ENCODE measurements around the gene BLM. TPM values are rescaled to one million over a fixed set of nuclear protein-coding genes. Genes with fewer than 3 reads are reported as not detected.

Gene BLM
- total RNA-seq, 1 donor from 2014 or later = 3.7 TPM

GRCh38 chr15:90839187-90840071 is 122.3 kb downstream of the BLM start:
- Histone ChIP-seq H3K27ac (ENCODE audit: low read depth, low read length) (no peak overlapping the region), H4K20me1 (ENCODE audit: insufficient read depth, low read length) (no peaks in the 10 kb centered on the region), H3K27me3 (ENCODE audit: insufficient read depth, low read length) (no peaks in the 10 kb centered on the region), H3K4me2 (ENCODE audit: low read length) (no peak overlapping the region), H3K4me3 (ENCODE audit: insufficient read depth, low read depth, low read length) (no peak overlapping the region), H3K79me2 (ENCODE audit: insufficient read depth, low read length) (no peaks in the 10 kb centered on the region), H3K9me3 (ENCODE audit: insufficient read depth, low read depth, low read length) (no peaks in the 10 kb centered on the region), H3K36me3 (ENCODE audit: insufficient read depth, low read length) (no peaks in the 10 kb centered on the region), H3K4me1 (ENCODE audit: insufficient read depth, low read length) (peaks cover 9% of the 10 kb centered on the region), H2AFZ (ENCODE audit: low read depth, low read length) (no peak overlapping the region), H3K9ac (ENCODE audit: low read length) (no peak overlapping the region)
- no peak overlapping the region for H3K4me3 Mint-ChIP-seq (ENCODE audit: unreplicated experiment)
- H3K27me3 Mint-ChIP-seq (ENCODE audit: low read depth, unreplicated experiment) = peaks cover 5% of the 10 kb centered on the region
- no peaks in the 10 kb centered on the region for H3K36me3 Mint-ChIP-seq (ENCODE audit: low read depth, unreplicated experiment)
- H3K9me3 Mint-ChIP-seq (ENCODE audit: unreplicated experiment) = no peaks in the 10 kb centered on the region
- DNase-seq (ENCODE audit: low read depth) (peak; percentile 64), FAIRE-seq (no peak)
- TF ChIP-seq, protein P1, sequence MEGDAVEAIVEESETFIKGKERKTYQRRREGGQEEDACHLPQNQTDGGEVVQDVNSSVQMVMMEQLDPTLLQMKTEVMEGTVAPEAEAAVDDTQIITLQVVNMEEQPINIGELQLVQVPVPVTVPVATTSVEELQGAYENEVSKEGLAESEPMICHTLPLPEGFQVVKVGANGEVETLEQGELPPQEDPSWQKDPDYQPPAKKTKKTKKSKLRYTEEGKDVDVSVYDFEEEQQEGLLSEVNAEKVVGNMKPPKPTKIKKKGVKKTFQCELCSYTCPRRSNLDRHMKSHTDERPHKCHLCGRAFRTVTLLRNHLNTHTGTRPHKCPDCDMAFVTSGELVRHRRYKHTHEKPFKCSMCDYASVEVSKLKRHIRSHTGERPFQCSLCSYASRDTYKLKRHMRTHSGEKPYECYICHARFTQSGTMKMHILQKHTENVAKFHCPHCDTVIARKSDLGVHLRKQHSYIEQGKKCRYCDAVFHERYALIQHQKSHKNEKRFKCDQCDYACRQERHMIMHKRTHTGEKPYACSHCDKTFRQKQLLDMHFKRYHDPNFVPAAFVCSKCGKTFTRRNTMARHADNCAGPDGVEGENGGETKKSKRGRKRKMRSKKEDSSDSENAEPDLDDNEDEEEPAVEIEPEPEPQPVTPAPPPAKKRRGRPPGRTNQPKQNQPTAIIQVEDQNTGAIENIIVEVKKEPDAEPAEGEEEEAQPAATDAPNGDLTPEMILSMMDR (IDR thresholded peaks at IDR 0.05; ENCODE audit: insufficient read depth, low read depth, low read length) = no peak
- no peak for TF ChIP-seq EZH2 (IDR thresholded peaks at IDR 0.05; ENCODE audit: insufficient read depth, low read length)
- H3K27ac Mint-ChIP-seq (ENCODE audit: unreplicated experiment) = no peak overlapping the region
- peaks cover 11% of the 10 kb centered on the region for H3K4me1 Mint-ChIP-seq (ENCODE audit: low read depth, unreplicated experiment)

GRCh38 chr15:90840157-90840855 is 123.2 kb downstream of the BLM start:
- Histone ChIP-seq H4K20me1 (ENCODE audit: insufficient read depth, low read length) (no peaks in the 10 kb centered on the region), H3K27ac (ENCODE audit: low read depth, low read length) (no peak overlapping the region), H3K9me3 (ENCODE audit: insufficient read depth, low read depth, low read length) (no peaks in the 10 kb centered on the region), H3K27me3 (ENCODE audit: insufficient read depth, low read length) (no peaks in the 10 kb centered on the region), H3K4me2 (ENCODE audit: low read length) (no peak overlapping the region), H3K36me3 (ENCODE audit: insufficient read depth, low read length) (no peaks in the 10 kb centered on the region), H3K4me3 (ENCODE audit: insufficient read depth, low read depth, low read length) (no peak overlapping the region), H2AFZ (ENCODE audit: low read depth, low read length) (no peak overlapping the region), H3K4me1 (ENCODE audit: insufficient read depth, low read length) (peaks cover 14% of the 10 kb centered on the region), H3K9ac (ENCODE audit: low read length) (no peak overlapping the region), H3K79me2 (ENCODE audit: insufficient read depth, low read length) (no peaks in the 10 kb centered on the region)
- no peak for TF ChIP-seq EZH2 (IDR thresholded peaks at IDR 0.05; ENCODE audit: insufficient read depth, low read length)
- TF ChIP-seq, protein P1 (IDR thresholded peaks at IDR 0.05; ENCODE audit: insufficient read depth, low read depth, low read length) = no peak
- DNase-seq (ENCODE audit: low read depth) = no peak
- Mint-ChIP-seq H3K36me3 (ENCODE audit: low read depth, unreplicated experiment) (no peaks in the 10 kb centered on the region), H3K27me3 (ENCODE audit: low read depth, unreplicated experiment) (peaks cover 5% of the 10 kb centered on the region), H3K4me1 (ENCODE audit: low read depth, unreplicated experiment) (peaks cover 14% of the 10 kb centered on the region), H3K4me3 (ENCODE audit: unreplicated experiment) (no peak overlapping the region), H3K27ac (ENCODE audit: unreplicated experiment) (no peak overlapping the region), H3K9me3 (ENCODE audit: unreplicated experiment) (no peaks in the 10 kb centered on the region)
- FAIRE-seq = no peak

Data from astrocyte (in vitro differentiated cells and primary cell).